GM12878 (cell line): ENCODE results near the gene RCC2.
"Not testable (repeated sequence)": the region's sequence is repeated elsewhere in the genome, so short reads cannot be mapped to it uniquely, and the experiment has no call there.

Source experiments
- CREB1 ChIP-seq: IDR thresholded peaks from 2 replicates; pipeline ENCODE4 v1.6.1; 2012; ENCODE audit warnings: low read depth, mild to moderate bottlenecking, inconsistent platforms
- ELK1 ChIP-seq: IDR thresholded peaks from 2 replicates; pipeline ENCODE4 v1.6.1; 2012; ENCODE audit warnings: low read depth, low read length, improper control_type of control experiment
- EP300 ChIP-seq, 2 experiments: fragments of 150-350 bp in 1 of 2; IDR thresholded peaks; 2 replicates each; pipeline ENCODE4 v1.6.1; 2011 to 2012; ENCODE audit warnings: low read depth in 2 of 2, low read length in 2 of 2, borderline replicate concordance in 1 of 2, improper control_type of control experiment in 1 of 2, inconsistent platforms in 1 of 2; ENCODE audit not compliant: control insufficient read depth in 1 of 2
- LARP7 ChIP-seq: fragments of 450-650 bp; IDR thresholded peaks from 2 replicates; pipeline ENCODE4 v1.6.1; 2017; ENCODE audit warnings: mild to moderate bottlenecking
- RAD51 ChIP-seq: fragments of 450-650 bp; IDR thresholded peaks from 2 replicates; pipeline ENCODE4 v1.6.1; 2016; ENCODE audit warnings: moderate library complexity, mild to moderate bottlenecking, inconsistent platforms
- RBBP5 ChIP-seq: fragments of 200-600 bp; sonication (generic); conservative IDR thresholded peaks from 2 replicates; pipeline ENCODE4 v1.6.1; 2016
- YBX1 ChIP-seq: fragments of 450-650 bp; IDR thresholded peaks from 2 replicates; pipeline ENCODE4 v1.6.1; 2016; ENCODE audit warnings: antibody characterized with exemption
- ZBTB11 ChIP-seq: fragments of 450-650 bp; formaldehyde crosslinking; IDR thresholded peaks from 2 replicates; pipeline ENCODE4 v1.5.0; 2022; ENCODE audit warnings: mild to moderate bottlenecking, missing genetic modification characterization
- TF ChIP-seq, protein P1 (sequence below), 3 experiments: IDR thresholded peaks in 2 of 3; conservative IDR thresholded peaks in 1 of 3; 2 replicates each; pipeline ENCODE4 v1.5.1; 2011; ENCODE audit warnings: low read depth in 3 of 3, low read length in 3 of 3, mild to moderate bottlenecking in 3 of 3, control low read depth in 2 of 3, moderate library complexity in 2 of 3, inconsistent platforms in 1 of 3, mixed read lengths in 1 of 3; ENCODE audit not compliant: control insufficient read depth in 2 of 3, insufficient read depth in 1 of 3; ENCODE audit errors: extremely low read depth in 1 of 3
- TF ChIP-seq, protein P2 (sequence below): IDR thresholded peaks from 2 replicates; pipeline ENCODE4 v1.6.1; 2011; ENCODE audit warnings: low read depth, low read length, improper control_type of control experiment, borderline replicate concordance

GRCh38 chr1:17452203-17452602 lies 12.7 kb upstream of the RCC2 start:
- TF ChIP-seq, protein P1, sequence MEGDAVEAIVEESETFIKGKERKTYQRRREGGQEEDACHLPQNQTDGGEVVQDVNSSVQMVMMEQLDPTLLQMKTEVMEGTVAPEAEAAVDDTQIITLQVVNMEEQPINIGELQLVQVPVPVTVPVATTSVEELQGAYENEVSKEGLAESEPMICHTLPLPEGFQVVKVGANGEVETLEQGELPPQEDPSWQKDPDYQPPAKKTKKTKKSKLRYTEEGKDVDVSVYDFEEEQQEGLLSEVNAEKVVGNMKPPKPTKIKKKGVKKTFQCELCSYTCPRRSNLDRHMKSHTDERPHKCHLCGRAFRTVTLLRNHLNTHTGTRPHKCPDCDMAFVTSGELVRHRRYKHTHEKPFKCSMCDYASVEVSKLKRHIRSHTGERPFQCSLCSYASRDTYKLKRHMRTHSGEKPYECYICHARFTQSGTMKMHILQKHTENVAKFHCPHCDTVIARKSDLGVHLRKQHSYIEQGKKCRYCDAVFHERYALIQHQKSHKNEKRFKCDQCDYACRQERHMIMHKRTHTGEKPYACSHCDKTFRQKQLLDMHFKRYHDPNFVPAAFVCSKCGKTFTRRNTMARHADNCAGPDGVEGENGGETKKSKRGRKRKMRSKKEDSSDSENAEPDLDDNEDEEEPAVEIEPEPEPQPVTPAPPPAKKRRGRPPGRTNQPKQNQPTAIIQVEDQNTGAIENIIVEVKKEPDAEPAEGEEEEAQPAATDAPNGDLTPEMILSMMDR (IDR thresholded peaks at IDR 0.05 in 2 of 3, conservative IDR thresholded peaks at IDR 0.05 in 1 of 3; ENCODE audit: control insufficient read depth in 2 of 3, extremely low read depth in 1 of 3, insufficient read depth in 1 of 3, low read depth in 3 of 3, low read length in 3 of 3): not testable (repeated sequence)
- not testable (repeated sequence) for TF ChIP-seq ELK1; CREB1; LARP7; YBX1; ZBTB11 (CRISPR knock-in tag); EP300 (IDR thresholded peaks at IDR 0.05; ENCODE audit: borderline replicate concordance in 1 of 2, control insufficient read depth in 1 of 2, low read depth in 2 of 2, low read length in 2 of 2); RBBP5; RAD51
- TF ChIP-seq, protein P2, sequence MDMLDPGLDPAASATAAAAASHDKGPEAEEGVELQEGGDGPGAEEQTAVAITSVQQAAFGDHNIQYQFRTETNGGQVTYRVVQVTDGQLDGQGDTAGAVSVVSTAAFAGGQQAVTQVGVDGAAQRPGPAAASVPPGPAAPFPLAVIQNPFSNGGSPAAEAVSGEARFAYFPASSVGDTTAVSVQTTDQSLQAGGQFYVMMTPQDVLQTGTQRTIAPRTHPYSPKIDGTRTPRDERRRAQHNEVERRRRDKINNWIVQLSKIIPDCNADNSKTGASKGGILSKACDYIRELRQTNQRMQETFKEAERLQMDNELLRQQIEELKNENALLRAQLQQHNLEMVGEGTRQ: not testable (repeated sequence)
